ENCODE data around the gene LRRC47. TPM values are rescaled to one million over a fixed set of nuclear protein-coding genes. Genes with fewer than 3 reads are reported as not detected.

LRRC47 gene
- total RNA-seq, 3 donors from 2014 or later, result 31.5 to 34.2 (median 34.2) TPM

DNA sequence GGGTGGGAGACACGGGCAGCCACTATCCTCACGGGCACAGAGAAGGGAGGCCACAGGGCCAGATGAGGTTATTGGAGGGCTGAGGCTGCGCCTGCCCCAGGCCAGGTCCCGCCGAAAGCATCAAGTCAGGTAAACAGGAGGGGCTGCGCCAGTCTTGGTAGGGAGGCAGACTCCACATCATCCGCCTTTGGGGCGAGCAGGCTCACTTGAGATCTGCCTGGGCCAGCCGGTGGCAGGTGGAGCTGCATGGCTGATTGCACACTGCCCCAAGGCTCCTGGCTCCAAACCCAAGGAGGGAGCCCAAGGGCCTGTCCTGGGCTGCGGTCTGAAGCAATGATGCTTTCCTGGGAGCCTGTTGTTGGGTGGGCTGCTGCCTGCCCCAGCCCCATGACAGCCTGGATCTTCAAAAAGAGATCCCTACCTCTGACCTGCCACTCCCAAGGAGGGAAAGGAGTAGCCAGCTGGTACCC is 19.2 kb downstream of the LRRC47 start:
- no peak for DNase-seq (ENCODE audit: low spot score in 2 of 2)
- no peaks in the 10 kb centered on the region for H3K27me3 ChIP-seq
- H3K9me3 ChIP-seq, result no peaks in the 10 kb centered on the region
- intact Hi-C loops (cut with DNase I; ENCODE audit: low total_unique reads), result no loop called here
- H3K4me1 ChIP-seq, result peaks cover 10 to 15% of the 10 kb centered on the region in 2 donors
- H3K36me3 ChIP-seq, result peaks cover 7% of the 10 kb centered on the region
- TF ChIP-seq POLR2A (IDR thresholded peaks at IDR 0.05) (no peak), CTCF (IDR thresholded peaks at IDR 0.05) (no peak), POLR2AphosphoS5 (IDR thresholded peaks at IDR 0.05) (no peak)
- no peak overlapping the region for H3K4me3 ChIP-seq
- no peak overlapping the region for H3K27ac ChIP-seq

DNA sequence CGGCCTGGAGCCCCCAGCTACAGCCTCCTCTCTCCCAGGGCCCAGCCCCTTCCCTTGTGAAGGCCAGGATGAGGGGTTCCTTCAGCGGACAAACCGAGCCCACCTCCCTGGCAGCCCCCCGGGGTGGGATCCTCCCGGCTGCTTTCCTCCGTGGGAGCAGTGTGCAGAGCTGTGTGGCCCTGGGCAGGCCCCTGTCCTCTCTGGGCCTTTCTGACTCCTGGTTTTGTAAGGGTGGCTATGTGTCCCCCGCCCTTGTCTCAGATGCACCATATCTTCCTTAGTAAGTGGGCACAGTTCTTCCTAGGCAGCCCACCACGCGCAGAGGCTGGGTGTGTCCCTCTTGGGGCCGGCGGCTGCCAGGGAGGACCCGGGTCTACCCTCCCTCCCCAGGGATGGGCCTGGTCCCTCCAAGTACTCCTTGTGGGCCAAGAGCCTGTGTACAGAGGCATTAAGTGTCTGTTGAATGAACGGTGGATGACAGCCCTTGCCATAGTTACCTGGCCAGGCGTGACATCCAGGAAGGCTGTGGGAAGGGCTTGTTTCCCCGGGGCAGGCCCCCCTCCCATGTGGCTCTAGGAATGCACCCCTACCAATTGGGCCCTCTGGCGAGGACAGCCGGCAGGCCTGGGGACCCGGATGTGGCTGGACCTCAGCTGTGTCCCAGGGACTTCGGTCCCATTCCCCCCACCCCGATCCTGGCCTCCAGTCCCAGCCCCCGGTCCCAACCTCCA is 19.9 kb downstream of the LRRC47 start:
- intact Hi-C loops (cut with DNase I; ENCODE audit: low total_unique reads), result no loop called here
- Histone ChIP-seq H3K36me3 (peaks cover 7% of the 10 kb centered on the region), H3K27me3 (no peaks in the 10 kb centered on the region), H3K27ac (no peak overlapping the region), H3K4me3 (no peak overlapping the region), H3K4me1 (peaks cover 10 to 15% of the 10 kb centered on the region in 2 donors), H3K9me3 (no peaks in the 10 kb centered on the region)
- no peak for TF ChIP-seq CTCF (IDR thresholded peaks at IDR 0.05)
- no peak for TF ChIP-seq POLR2A (IDR thresholded peaks at IDR 0.05)
- no peak for TF ChIP-seq POLR2AphosphoS5 (IDR thresholded peaks at IDR 0.05)
- DNase-seq (ENCODE audit: low spot score in 2 of 2), result no peak

DNA sequence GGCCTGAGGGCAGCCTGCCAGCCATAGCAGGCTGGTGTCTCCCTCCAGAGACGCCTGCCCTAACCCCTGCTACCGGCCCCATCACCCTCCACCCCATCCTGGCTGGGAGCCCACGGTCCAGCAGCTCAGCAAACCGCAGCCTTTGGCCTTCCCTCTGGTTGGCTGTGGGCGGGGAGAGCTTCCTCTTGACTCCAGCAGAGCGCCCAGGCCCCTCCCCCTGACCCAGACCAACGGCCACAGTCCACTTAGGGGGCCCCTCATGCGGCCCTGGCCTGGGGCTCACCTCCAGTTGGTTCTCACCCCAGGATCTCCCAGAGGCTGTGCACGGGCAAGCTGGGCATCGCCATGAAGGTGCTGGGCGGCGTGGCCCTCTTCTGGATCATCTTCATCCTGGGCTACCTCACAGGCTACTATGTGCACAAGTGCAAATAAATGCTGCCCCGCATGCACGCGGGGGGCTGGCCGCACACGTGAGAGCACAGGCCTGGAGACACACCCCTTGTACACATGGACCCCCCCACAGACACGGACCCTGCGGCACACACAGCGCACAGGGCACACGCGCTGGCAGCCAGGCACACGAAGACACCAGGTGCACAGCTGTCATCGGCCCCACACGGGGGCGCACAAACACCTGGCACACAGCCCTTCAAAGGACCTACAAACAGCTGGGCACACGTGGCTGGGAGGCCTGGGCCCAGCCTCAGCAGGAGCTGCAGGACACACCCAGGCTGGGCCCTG is 20.6 kb downstream of the LRRC47 start:
- H3K4me1 ChIP-seq, result peaks cover 10 to 15% of the 10 kb centered on the region in 2 donors
- intact Hi-C loops (cut with DNase I; ENCODE audit: low total_unique reads), result no loop called here
- peaks cover 7% of the 10 kb centered on the region for H3K36me3 ChIP-seq
- no peak for DNase-seq (ENCODE audit: low spot score in 2 of 2)
- peak overlapping the region in 1 of 2 donors; percentile 19 for H3K27ac ChIP-seq
- no peak for TF ChIP-seq POLR2A (IDR thresholded peaks at IDR 0.05)
- no peak for TF ChIP-seq POLR2AphosphoS5 (IDR thresholded peaks at IDR 0.05)
- TF ChIP-seq CTCF (IDR thresholded peaks at IDR 0.05), result no peak
- H3K4me3 ChIP-seq, result peak overlapping the region in 1 of 3 donors; percentile 11
- H3K27me3 ChIP-seq, result no peaks in the 10 kb centered on the region
- no peaks in the 10 kb centered on the region for H3K9me3 ChIP-seq

GRCh38 chr1:3774946-3775489 is 21.3 kb downstream of the LRRC47 start:
- no peak for TF ChIP-seq POLR2A (IDR thresholded peaks at IDR 0.05)
- DNase-seq (ENCODE audit: low spot score in 2 of 2), result no peak
- Histone ChIP-seq H3K27ac (peak overlapping the region in 1 of 2 donors; percentile 19), H3K4me1 (peaks cover 10 to 15% of the 10 kb centered on the region in 2 donors), H3K9me3 (no peaks in the 10 kb centered on the region), H3K36me3 (peaks cover 3% of the 10 kb centered on the region), H3K27me3 (no peaks in the 10 kb centered on the region), H3K4me3 (peak overlapping the region in 1 of 3 donors; percentile 11)
- intact Hi-C loops (cut with DNase I; ENCODE audit: low total_unique reads), result no loop called here

DNA sequence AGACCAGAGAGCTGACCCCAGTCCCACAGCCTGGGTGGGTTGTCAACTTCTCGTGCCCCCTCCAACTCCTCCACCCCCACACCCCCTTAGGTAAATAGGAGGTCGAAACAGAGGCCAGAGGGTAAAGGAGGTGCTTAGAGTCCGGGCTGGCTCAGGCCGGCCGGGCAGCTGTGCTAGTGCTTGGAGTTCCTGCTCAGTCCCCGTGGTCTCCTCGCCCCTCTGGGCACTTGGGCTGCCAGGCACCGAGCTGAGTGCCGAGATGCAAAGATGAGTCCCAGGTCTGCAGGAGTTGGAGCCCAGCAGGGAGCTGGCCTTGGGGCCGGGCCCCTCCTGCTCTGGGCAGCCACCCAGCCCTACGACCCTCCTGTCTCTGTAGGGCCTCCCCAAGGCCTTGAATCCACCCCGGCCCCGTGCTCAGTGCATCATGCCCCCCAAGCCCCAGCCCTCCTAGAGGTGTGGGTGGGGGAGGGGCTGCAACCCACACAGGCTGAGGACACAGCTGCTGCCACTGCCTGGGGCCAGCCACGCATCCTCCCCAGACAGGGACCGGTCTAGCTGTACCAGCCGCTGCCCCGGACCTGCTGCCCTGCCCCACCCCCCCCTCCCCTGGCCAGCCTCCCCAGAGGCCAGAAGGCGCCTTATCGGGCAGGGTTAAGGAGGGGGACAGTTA is 21.9 kb downstream of the LRRC47 start:
- no peaks in the 10 kb centered on the region for H3K27me3 ChIP-seq
- peak overlapping the region in 1 of 2 donors; percentile 19 for H3K27ac ChIP-seq
- peaks cover 1% of the 10 kb centered on the region for H3K36me3 ChIP-seq
- DNase-seq (ENCODE audit: low spot score in 2 of 2), result no peak
- no peak overlapping the region for H3K4me3 ChIP-seq
- intact Hi-C loops (cut with DNase I; ENCODE audit: low total_unique reads), result no loop called here
- no peaks in the 10 kb centered on the region for H3K9me3 ChIP-seq
- TF ChIP-seq POLR2A (IDR thresholded peaks at IDR 0.05) (no peak), POLR2AphosphoS5 (IDR thresholded peaks at IDR 0.05) (no peak), CTCF (IDR thresholded peaks at IDR 0.05) (no peak)
- H3K4me1 ChIP-seq, result peaks cover 10 to 15% of the 10 kb centered on the region in 2 donors
